Panc1 (cell line): ENCODE results near the gene LYPD4.

Source experiments
- CTCF ChIP-seq: fragments of 450-650 bp; IDR thresholded peaks from 2 replicates; pipeline ENCODE4 v1.5.1; 2017; ENCODE audit warnings: mild to moderate bottlenecking
- SIN3A ChIP-seq: IDR thresholded peaks from 2 replicates; pipeline ENCODE4 v1.6.1; 2012; ENCODE audit warnings: low read depth, mild to moderate bottlenecking, low read length, moderate library complexity, borderline replicate concordance; ENCODE audit not compliant: insufficient read depth

DNA sequence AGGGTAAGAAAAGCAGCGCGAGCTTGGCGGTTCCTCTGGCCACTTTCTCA, 343 bp upstream of the LYPD4 start, which contains the start of gene DMRTC2:
- TF ChIP-seq CTCF (no peak), SIN3A (no peak)
